ENCODE data around the gene PAPPA2.

PAPPA2 gene

DNA sequence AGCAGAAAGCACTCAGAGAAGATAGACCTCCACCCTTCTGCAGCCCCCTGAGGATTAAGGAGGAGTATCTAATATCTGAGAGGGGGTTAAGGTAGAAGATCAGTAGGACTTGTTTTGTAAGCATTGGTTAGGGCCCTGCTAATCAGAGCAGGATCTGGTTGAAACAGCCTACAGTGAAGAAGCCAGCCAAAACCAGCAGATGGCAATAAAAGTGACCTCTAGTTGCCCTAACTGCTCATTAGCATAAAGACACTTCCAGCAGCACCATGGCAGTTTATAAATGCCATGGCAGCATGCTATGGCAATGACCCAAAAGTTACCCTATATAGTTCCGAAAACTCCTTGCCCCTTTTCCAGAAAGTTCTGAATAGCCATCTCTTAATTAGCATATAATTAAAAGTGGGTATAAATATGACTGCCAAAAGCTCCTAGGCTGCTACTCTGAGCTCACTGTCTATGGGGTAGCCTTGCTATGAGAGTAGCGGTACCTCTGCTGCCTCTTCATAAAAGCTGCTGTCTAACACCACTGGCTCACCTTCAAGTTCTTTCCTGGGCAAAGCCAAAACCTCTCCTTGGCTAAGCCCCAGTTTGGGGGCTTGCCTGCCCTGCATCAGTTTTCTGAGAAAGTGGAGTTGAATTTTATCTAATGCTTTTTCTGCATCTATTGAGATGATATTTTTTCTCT, 254.2 kb downstream of the PAPPA2 start:
- TF ChIP-seq, protein P1, sequence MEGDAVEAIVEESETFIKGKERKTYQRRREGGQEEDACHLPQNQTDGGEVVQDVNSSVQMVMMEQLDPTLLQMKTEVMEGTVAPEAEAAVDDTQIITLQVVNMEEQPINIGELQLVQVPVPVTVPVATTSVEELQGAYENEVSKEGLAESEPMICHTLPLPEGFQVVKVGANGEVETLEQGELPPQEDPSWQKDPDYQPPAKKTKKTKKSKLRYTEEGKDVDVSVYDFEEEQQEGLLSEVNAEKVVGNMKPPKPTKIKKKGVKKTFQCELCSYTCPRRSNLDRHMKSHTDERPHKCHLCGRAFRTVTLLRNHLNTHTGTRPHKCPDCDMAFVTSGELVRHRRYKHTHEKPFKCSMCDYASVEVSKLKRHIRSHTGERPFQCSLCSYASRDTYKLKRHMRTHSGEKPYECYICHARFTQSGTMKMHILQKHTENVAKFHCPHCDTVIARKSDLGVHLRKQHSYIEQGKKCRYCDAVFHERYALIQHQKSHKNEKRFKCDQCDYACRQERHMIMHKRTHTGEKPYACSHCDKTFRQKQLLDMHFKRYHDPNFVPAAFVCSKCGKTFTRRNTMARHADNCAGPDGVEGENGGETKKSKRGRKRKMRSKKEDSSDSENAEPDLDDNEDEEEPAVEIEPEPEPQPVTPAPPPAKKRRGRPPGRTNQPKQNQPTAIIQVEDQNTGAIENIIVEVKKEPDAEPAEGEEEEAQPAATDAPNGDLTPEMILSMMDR (IDR thresholded peaks at IDR 0.05; ENCODE audit: insufficient read depth, low read depth, low read length, missing control alignments), result no peak
- DNase-seq (ENCODE audit: low read depth), result no peak
- no peak overlapping the region for H3K4me3 ChIP-seq (ENCODE audit: low read length)

DNA sequence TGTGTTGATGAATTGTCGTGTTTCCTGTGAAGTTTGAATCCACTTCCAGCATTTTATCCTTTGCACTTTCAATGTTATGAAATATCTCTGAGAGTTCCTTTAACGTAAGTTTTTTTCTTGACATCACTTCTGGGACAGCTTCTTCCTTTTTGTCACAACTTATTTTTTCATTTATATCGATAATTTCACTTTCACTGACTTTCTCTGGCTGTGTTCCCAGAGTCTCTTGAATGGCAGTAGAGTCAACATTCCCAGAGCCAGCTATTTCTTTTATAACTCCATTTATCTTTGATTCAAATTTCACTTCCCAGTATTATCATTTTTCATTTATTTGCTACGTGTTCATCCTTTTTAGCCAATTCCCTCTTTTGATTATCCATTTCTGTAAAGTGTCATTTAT, 256.5 kb downstream of the PAPPA2 start:
- no peak for DNase-seq (ENCODE audit: low read depth)
- TF ChIP-seq, protein P1 (IDR thresholded peaks at IDR 0.05; ENCODE audit: insufficient read depth, low read depth, low read length, missing control alignments), result no peak
- H3K4me3 ChIP-seq (ENCODE audit: low read length), result no peak overlapping the region

DNA sequence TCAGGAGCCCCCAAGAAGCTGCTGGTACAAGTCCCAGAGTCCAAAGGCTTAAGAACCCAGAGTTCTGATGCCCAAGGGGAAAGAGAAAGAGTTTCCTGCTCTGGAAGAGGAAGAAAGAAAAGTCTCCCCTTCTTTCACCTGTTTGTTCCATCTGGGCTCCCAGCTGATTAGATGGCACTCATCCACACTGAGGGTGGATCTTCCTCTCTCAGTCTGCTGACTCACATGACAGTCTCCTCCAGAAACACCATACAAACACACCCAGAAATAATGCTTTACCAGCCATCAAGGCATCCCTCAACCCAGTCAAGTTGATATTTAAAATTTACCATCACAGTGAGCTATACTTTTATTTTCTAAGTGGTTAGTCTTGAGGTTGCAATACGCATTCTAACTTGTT, 257.9 kb downstream of the PAPPA2 start:
- H3K4me3 ChIP-seq (ENCODE audit: low read length), result no peak overlapping the region
- no peak for DNase-seq (ENCODE audit: low read depth)
- TF ChIP-seq, protein P1 (IDR thresholded peaks at IDR 0.05; ENCODE audit: insufficient read depth, low read depth, low read length, missing control alignments), result no peak

- TF ChIP-seq, protein P1 (IDR thresholded peaks at IDR 0.05; ENCODE audit: insufficient read depth, low read depth, low read length, missing control alignments), result no peak
- DNase-seq (ENCODE audit: low read depth), result no peak
- no peak overlapping the region for H3K4me3 ChIP-seq (ENCODE audit: low read length)
Observed at GRCh38 chr1:176733661-176734060, 270.7 kb downstream of the PAPPA2 start.

DNA sequence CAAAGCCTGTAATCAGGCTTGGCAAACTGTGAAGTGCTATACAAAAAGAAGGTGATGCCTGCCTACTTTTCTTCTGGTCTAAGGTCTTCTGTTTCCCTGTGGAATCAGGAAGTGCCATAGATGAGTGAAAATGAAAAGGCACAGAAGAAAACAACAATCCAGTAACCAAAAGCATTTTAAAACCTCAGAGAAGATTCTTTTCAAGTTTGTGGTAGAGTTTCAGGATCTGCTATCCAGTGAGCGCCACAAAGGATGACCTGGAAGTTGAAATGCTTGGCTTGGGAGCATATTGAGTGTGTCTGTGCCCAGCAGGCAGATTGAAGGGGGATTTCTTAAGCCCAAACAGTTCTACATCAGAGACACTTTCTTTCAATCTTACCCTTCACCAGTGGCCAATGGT, 272.2 kb downstream of the PAPPA2 start:
- no peak overlapping the region for H3K4me3 ChIP-seq (ENCODE audit: low read length)
- no peak for DNase-seq (ENCODE audit: low read depth)
- TF ChIP-seq, protein P1 (IDR thresholded peaks at IDR 0.05; ENCODE audit: insufficient read depth, low read depth, low read length, missing control alignments), result no peak

- H3K4me3 ChIP-seq (ENCODE audit: low read length), result no peak overlapping the region
- no peak for DNase-seq (ENCODE audit: low read depth)
- TF ChIP-seq, protein P1 (IDR thresholded peaks at IDR 0.05; ENCODE audit: insufficient read depth, low read depth, low read length, missing control alignments), result no peak
Observed at GRCh38 chr1:176736015-176736414, 273.0 kb downstream of the PAPPA2 start.

- TF ChIP-seq, protein P1 (IDR thresholded peaks at IDR 0.05; ENCODE audit: insufficient read depth, low read depth, low read length, missing control alignments), result no peak
- H3K4me3 ChIP-seq (ENCODE audit: low read length), result no peak overlapping the region
- no peak for DNase-seq (ENCODE audit: low read depth)
Observed at GRCh38 chr1:176741181-176741580, 278.2 kb downstream of the PAPPA2 start.

Measured in epithelial cell of esophagus (primary cell).